Activated CD4-positive, alpha-beta T cell treated with anti-CD3 and anti-CD28 coated beads, Interleukin-2, amount 50 U/mL, for 4 hours (primary cell): Measurements from ENCODE around the gene MIOS.
"Not testable (repeated sequence)": the region's sequence is repeated elsewhere in the genome, so short reads cannot be mapped to it uniquely, and the experiment has no call there.

ENCODE experiments used
- DNase-seq, 2 experiments: peaks; one replicate each; pipeline ENCODE4 v3.0.0-alpha.2; 2020

MIOS gene

GRCh38 chr7:7651479-7651878, 84.8 kb downstream of the MIOS start:
- DNase-seq = no peak

GRCh38 chr7:7652798-7653540, 86.3 kb downstream of the MIOS start:
- DNase-seq = no peak

- DNase-seq = peak in 1 of 2 experiments; percentile 4
Measured at GRCh38 chr7:7653593-7654187, 87.0 kb downstream of the MIOS start.

GRCh38 chr7:7654964-7655715, 88.5 kb downstream of the MIOS start:
- no peak for DNase-seq

GRCh38 chr7:7656459-7656858, 89.8 kb downstream of the MIOS start:
- DNase-seq = not testable (repeated sequence)
